DND-41 (cell line): Measurements from ENCODE around the gene SLC35F3.

Source experiments
- EZH2 ChIP-seq: IDR thresholded peaks from 3 replicates; pipeline ENCODE4 v1.6.1; 2012; ENCODE audit warnings: borderline replicate concordance, low read depth, mild to moderate bottlenecking, moderate library complexity, low read length, inconsistent platforms; ENCODE audit not compliant: severe bottlenecking
- TF ChIP-seq, protein P1 (sequence below): IDR thresholded peaks from 2 replicates; pipeline ENCODE4 v1.5.1; 2012; ENCODE audit warnings: borderline replicate concordance, low read length, moderate library complexity, mild to moderate bottlenecking; ENCODE audit not compliant: poor library complexity, severe bottlenecking; ENCODE audit errors: extremely low read depth

DNA sequence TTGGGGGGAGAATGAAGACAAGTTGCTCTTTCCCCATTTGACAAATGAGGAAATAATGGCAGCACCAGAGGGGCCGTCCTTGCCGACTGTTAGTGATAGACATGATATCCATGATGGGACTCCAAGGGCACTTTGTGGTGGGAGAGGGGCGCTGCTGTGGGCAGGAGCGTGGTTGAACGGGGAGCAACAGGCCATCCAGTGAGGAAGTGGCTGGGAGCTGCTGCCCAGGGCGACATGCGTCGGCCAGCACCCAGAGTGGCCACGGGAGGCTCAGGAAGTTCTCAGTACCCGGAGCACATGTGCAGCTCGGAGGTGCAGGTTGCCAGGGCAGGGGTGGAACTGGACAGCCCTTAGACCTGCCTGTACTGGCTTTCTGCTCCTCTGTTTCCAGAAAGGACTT is 71.0 kb downstream of the SLC35F3 start:
- TF ChIP-seq, protein P1, sequence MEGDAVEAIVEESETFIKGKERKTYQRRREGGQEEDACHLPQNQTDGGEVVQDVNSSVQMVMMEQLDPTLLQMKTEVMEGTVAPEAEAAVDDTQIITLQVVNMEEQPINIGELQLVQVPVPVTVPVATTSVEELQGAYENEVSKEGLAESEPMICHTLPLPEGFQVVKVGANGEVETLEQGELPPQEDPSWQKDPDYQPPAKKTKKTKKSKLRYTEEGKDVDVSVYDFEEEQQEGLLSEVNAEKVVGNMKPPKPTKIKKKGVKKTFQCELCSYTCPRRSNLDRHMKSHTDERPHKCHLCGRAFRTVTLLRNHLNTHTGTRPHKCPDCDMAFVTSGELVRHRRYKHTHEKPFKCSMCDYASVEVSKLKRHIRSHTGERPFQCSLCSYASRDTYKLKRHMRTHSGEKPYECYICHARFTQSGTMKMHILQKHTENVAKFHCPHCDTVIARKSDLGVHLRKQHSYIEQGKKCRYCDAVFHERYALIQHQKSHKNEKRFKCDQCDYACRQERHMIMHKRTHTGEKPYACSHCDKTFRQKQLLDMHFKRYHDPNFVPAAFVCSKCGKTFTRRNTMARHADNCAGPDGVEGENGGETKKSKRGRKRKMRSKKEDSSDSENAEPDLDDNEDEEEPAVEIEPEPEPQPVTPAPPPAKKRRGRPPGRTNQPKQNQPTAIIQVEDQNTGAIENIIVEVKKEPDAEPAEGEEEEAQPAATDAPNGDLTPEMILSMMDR, result no peak
- TF ChIP-seq EZH2, result no peak
